H1 (cell line): ENCODE results near the gene EMC7. TPM values are rescaled to one million over a fixed set of nuclear protein-coding genes. Genes with fewer than 3 reads are reported as not detected.

ENCODE experiments used
- CTCF ChIA-PET: fragments of 300-600 bp; sonication (Branson Sonifier 250); formaldehyde crosslinking; loops from one replicate; lab custom pipeline; 2021; ENCODE audit not compliant: partially characterized antibody; lab: Charles Lee
- POLR2A ChIA-PET: fragments of 300-600 bp; sonication (Branson Sonifier 250); formaldehyde crosslinking; loops from one replicate; lab custom pipeline; 2021; ENCODE audit warnings: inconsistent platforms; ENCODE audit not compliant: partially characterized antibody; lab: Charles Lee
- DNase-seq, 2 experiments: peaks; one replicate each; pipeline versions ENCODE4 v3.0.0 to v3.0.0-alpha.2; 2010 to 2022; ENCODE audit warnings: low spot score in 2 of 2, low read depth in 1 of 2, mixed read lengths in 1 of 2
- FAIRE-seq: peaks from 2 replicates; lab custom pipeline; 2011; peaks lifted over from hg19 to GRCh38; lab: Jason Lieb, UNC
- H2AFZ ChIP-seq: 2 replicates; pipeline ENCODE4 v1.8.1; 2012; ENCODE audit warnings: low read length, inconsistent platforms
- H2AK5ac ChIP-seq: 2 replicates; pipeline ENCODE4 v1.6.1; 2013; ENCODE audit warnings: low read depth, low read length
- H2BK120ac ChIP-seq: replicated peaks from 2 replicates; pipeline ENCODE3; 2013; ENCODE audit warnings: low read depth, low read length, inconsistent platforms
- H2BK12ac ChIP-seq: 2 replicates; pipeline ENCODE4 v1.6.1; 2013; ENCODE audit warnings: low read depth, low read length
- H2BK15ac ChIP-seq: 2 replicates; pipeline ENCODE4 v1.6.1; 2013; ENCODE audit warnings: low read length
- H2BK20ac ChIP-seq: 2 replicates; pipeline ENCODE4 v1.6.1; 2013; ENCODE audit warnings: low read length
- H2BK5ac ChIP-seq: 2 replicates; pipeline ENCODE4 v1.6.1; 2013; ENCODE audit warnings: low read depth, low read length
- H3K14ac ChIP-seq: 2 replicates; pipeline ENCODE4 v1.6.1; 2013; ENCODE audit warnings: inconsistent platforms; ENCODE audit not compliant: insufficient read length
- H3K18ac ChIP-seq: 2 replicates; pipeline ENCODE4 v1.6.1; 2013; ENCODE audit warnings: low read length; ENCODE audit errors: extremely low read depth
- H3K23ac ChIP-seq: 2 replicates; pipeline ENCODE4 v1.6.1; 2013; ENCODE audit warnings: inconsistent platforms; ENCODE audit not compliant: insufficient read length
- H3K23me2 ChIP-seq: 2 replicates; pipeline ENCODE4 v1.6.1; 2013; ENCODE audit warnings: low read depth, low read length
- H3K27ac ChIP-seq: 2 replicates; pipeline ENCODE4 v1.6.1; 2011; ENCODE audit warnings: low read depth, low read length, inconsistent platforms
- H3K27me3 ChIP-seq, 4 experiments: replicated peaks in 1 of 4; 1 replicate in 1 of 4; 2 replicates in 3 of 4; pipeline versions ENCODE4 v1.6.1 to v1.8.1; 2011 to 2013; ENCODE audit warnings: low read length in 3 of 4, mild to moderate bottlenecking in 3 of 4, inconsistent platforms in 2 of 4, mixed read lengths in 2 of 4, moderate library complexity in 1 of 4; ENCODE audit not compliant: control insufficient read depth in 3 of 4, insufficient read depth in 3 of 4; ENCODE audit errors: extremely low read depth in 1 of 4
- H3K36me3 ChIP-seq, 4 experiments: 2 replicates each; pipeline versions ENCODE4 v1.6.1 to v1.8.1; 2011 to 2013; ENCODE audit warnings: mild to moderate bottlenecking in 4 of 4, low read length in 3 of 4, moderate library complexity in 2 of 4, control low read depth in 1 of 4, inconsistent platforms in 1 of 4; ENCODE audit not compliant: insufficient read depth in 4 of 4, control insufficient read depth in 2 of 4
- H3K4ac ChIP-seq: replicated peaks from 2 replicates; pipeline ENCODE3; 2013; ENCODE audit warnings: low read length, low read depth, mixed read lengths, inconsistent platforms; ENCODE audit not compliant: insufficient read length
- H3K4me1 ChIP-seq, 4 experiments: replicated peaks in 1 of 4; 1 replicate in 1 of 4; 2 replicates in 3 of 4; pipeline versions ENCODE4 v1.6.1 to v1.8.1; 2011 to 2013; ENCODE audit warnings: low read length in 3 of 4, inconsistent platforms in 2 of 4, mixed read lengths in 1 of 4; ENCODE audit not compliant: insufficient read depth in 4 of 4, control insufficient read depth in 3 of 4
- H3K4me2 ChIP-seq, 2 experiments: 2 replicates each; pipeline versions ENCODE4 v1.6.1 to v1.8.1; 2011 to 2013; ENCODE audit warnings: low read depth in 2 of 2, low read length in 2 of 2, control low read depth in 1 of 2, inconsistent platforms in 1 of 2, mild to moderate bottlenecking in 1 of 2; ENCODE audit not compliant: insufficient read depth in 1 of 2
- H3K4me3 ChIP-seq, 4 experiments: fragments of 200-600, 300-600 bp in 1 of 4; sonication (generic), shearing (Covaris generic), sonication (Bioruptor Twin) in 1 of 4; 2 replicates each; pipeline versions ENCODE4 v1.5.1 to v1.8.1; 2011 to 2016; ENCODE audit warnings: low read length in 4 of 4, low read depth in 3 of 4, control low read depth in 2 of 4, inconsistent platforms in 2 of 4, mild to moderate bottlenecking in 2 of 4, mixed read lengths in 1 of 4, moderate library complexity in 1 of 4; ENCODE audit not compliant: insufficient read depth in 2 of 4; ENCODE audit errors: extremely low read depth in 1 of 4
- H3K56ac ChIP-seq: replicated peaks from 2 replicates; pipeline ENCODE3; 2013; ENCODE audit warnings: low read depth, mild to moderate bottlenecking, mixed read lengths, low read length, inconsistent platforms; ENCODE audit not compliant: insufficient read length
- H3K79me1 ChIP-seq: 2 replicates; pipeline ENCODE4 v1.6.1; 2013; ENCODE audit warnings: low read depth, low read length, control low read depth
- H3K79me2 ChIP-seq, 2 experiments: 2 replicates each; pipeline versions ENCODE4 v1.6.1 to v1.8.1; 2012 to 2013; ENCODE audit warnings: low read length in 2 of 2, mild to moderate bottlenecking in 2 of 2, inconsistent platforms in 1 of 2; ENCODE audit not compliant: insufficient read depth in 2 of 2, control insufficient read depth in 1 of 2
- H3K9ac ChIP-seq, 4 experiments: replicated peaks in 1 of 4; 1 replicate in 1 of 4; 2 replicates in 3 of 4; pipeline versions ENCODE4 v1.6.1 to v1.8.1; 2011 to 2013; ENCODE audit warnings: low read depth in 3 of 4, low read length in 3 of 4, control low read depth in 2 of 4, mild to moderate bottlenecking in 2 of 4, moderate library complexity in 2 of 4, inconsistent platforms in 1 of 4; ENCODE audit errors: extremely low read depth in 1 of 4
- H3K9me3 ChIP-seq, 2 experiments: 2 replicates each; pipeline versions ENCODE4 v1.6.1 to v1.8.1; 2012 to 2013; ENCODE audit warnings: mild to moderate bottlenecking in 2 of 2, moderate library complexity in 2 of 2, control low read depth in 1 of 2, inconsistent platforms in 1 of 2, low read depth in 1 of 2, low read length in 1 of 2, mixed read lengths in 1 of 2; ENCODE audit not compliant: insufficient read depth in 2 of 2
- H4K20me1 ChIP-seq, 2 experiments: replicated peaks in 1 of 2; 2 replicates each; pipeline versions ENCODE3 to v1.8.1; 2011 to 2013; ENCODE audit warnings: inconsistent platforms in 2 of 2, low read length in 2 of 2, mild to moderate bottlenecking in 1 of 2; ENCODE audit not compliant: insufficient read depth in 2 of 2, control insufficient read depth in 1 of 2
- H4K5ac ChIP-seq: 2 replicates; pipeline ENCODE4 v1.6.1; 2013; ENCODE audit warnings: low read length, low read depth, mixed read lengths, inconsistent platforms; ENCODE audit not compliant: insufficient read length
- H4K8ac ChIP-seq: 2 replicates; pipeline ENCODE4 v1.8.0; 2013; ENCODE audit warnings: mild to moderate bottlenecking, moderate library complexity, low read length, inconsistent platforms; ENCODE audit not compliant: insufficient read depth; ENCODE audit errors: extremely low read depth
- H4K91ac ChIP-seq: replicated peaks from 2 replicates; pipeline ENCODE3; 2013; ENCODE audit warnings: low read length, mixed read lengths, inconsistent platforms; ENCODE audit not compliant: insufficient read length
- BCL11A ChIP-seq, 2 experiments: IDR thresholded peaks; one replicate each; pipeline ENCODE4 v1.6.1; 2011; ENCODE audit warnings: low read depth in 2 of 2, low read length in 2 of 2, mild to moderate bottlenecking in 2 of 2
- CHD1 ChIP-seq: IDR thresholded peaks from 2 replicates; pipeline ENCODE4 v1.6.1; 2012; ENCODE audit warnings: low read depth, low read length, improper control_type of control experiment
- CREB1 ChIP-seq: IDR thresholded peaks from 2 replicates; pipeline ENCODE4 v1.6.1; 2012; ENCODE audit warnings: inconsistent platforms
- MAX ChIP-seq: IDR thresholded peaks from 2 replicates; pipeline ENCODE4 v1.6.1; 2012; ENCODE audit warnings: inconsistent platforms
- SP1 ChIP-seq: IDR thresholded peaks from 2 replicates; pipeline ENCODE4 v1.6.1; 2011; ENCODE audit warnings: low read depth, low read length
- WGBS, 2 experiments: shearing (Covaris generic) in 1 of 2; methylation state at CpG; one replicate each; pipeline versions ENCODE4 v1.1.6 to v1.1.7; 2013 to 2015; ENCODE audit warnings: low lambda C conversion rate in 2 of 2, mixed read lengths in 2 of 2, inconsistent platforms in 1 of 2, low coverage in 1 of 2, missing lambda C conversion rate in 1 of 2; ENCODE audit not compliant: insufficient replicate concordance in 2 of 2, insufficient coverage in 1 of 2, insufficient read length in 1 of 2; ENCODE audit errors: extremely low coverage in 1 of 2, missing lambda C conversion rate in 1 of 2; 5-methylcytosine and 5-hydroxymethylcytosine counted together
- polyA plus RNA-seq, 7 experiments: library from polyadenylated mRNA; depleted of rRNA in 3 of 7; stranded (reverse) in 5 of 7; unstranded in 2 of 7; fragments of >200 nt in 5 of 7; fragments of 200-250 nt in 2 of 7; gene quantifications; 1 replicate in 5 of 7; 2 replicates in 1 of 7; 4 replicates in 1 of 7; pipeline versions ENCODE4 v1.2.1 to v1.2.3, GENCODE V29; 2011 to 2013; ENCODE audit warnings: missing spikeins in 2 of 7, mixed read lengths in 2 of 7
- total RNA-seq: library from RNA; stranded (reverse); fragmentation: NEBNext Ultra II Directional; extraction: Animal tissue kit (Norgen Biotek cat#: 25700); gene quantifications from 2 replicates; pipeline ENCODE4 v1.2.1, GENCODE V29; 2021

Gene EMC7
- total and polyA plus RNA-seq, 2 of the 8 experiments (the other 6 are each of a cell fraction or from before 2014, with no cell fraction given): 29.0 to 39.0 TPM

GRCh38 chr15:34065261-34065660 is 36.4 kb downstream of the EMC7 start:
- Histone ChIP-seq H3K4me3 (no peak overlapping the region), H2BK20ac (no peak overlapping the region), H3K4me1 (no peaks in the 10 kb centered on the region), H3K79me1 (no peaks in the 10 kb centered on the region), H3K9me3 (no peaks in the 10 kb centered on the region), H3K27me3 (no peaks in the 10 kb centered on the region), H3K18ac (no peak overlapping the region), H3K4me2 (no peak overlapping the region), H3K56ac (no peak overlapping the region), H3K23ac (no peak overlapping the region), H4K20me1 (no peaks in the 10 kb centered on the region), H3K27ac (no peak overlapping the region), H2BK120ac (no peak overlapping the region), H2BK15ac (no peak overlapping the region), H4K5ac (no peak overlapping the region), H2AK5ac (no peak overlapping the region), H3K23me2 (no peaks in the 10 kb centered on the region; the same call in 1 of the 2 replicates), H2AFZ (no peak overlapping the region), H3K4ac (no peak overlapping the region), H2BK5ac (no peak overlapping the region), H3K36me3 (no peaks in the 10 kb centered on the region), H4K91ac (no peak overlapping the region), H4K8ac (no peak overlapping the region), H3K79me2 (no peaks in the 10 kb centered on the region), H2BK12ac (no peak overlapping the region), H3K9ac (no peak overlapping the region), H3K14ac (no peak overlapping the region)
- FAIRE-seq: no peak
- DNase-seq: no peak
- WGBS, 2 experiments: 87% methylated on average over 3 of the region's 3 CpGs; no CpG with 5 or more reads in 1 of the 2 experiments
- ChIA-PET POLR2A (no interaction called here), CTCF (interaction anchor here (1.2 kb wide), 1 partner anchor 11 kb away, joined by 3 read pairs; no protein-coding TSS in a partner anchor)
- TF ChIP-seq BCL11A (IDR thresholded peaks at IDR 0.05; ENCODE audit: low read depth in 2 of 2, low read length in 2 of 2): no peak
- TF ChIP-seq MAX: no peak
- no peak for TF ChIP-seq CREB1
- no peak for TF ChIP-seq CHD1
- TF ChIP-seq SP1: no peak
